ENCODE results near the gene MRTO4. TPM values are rescaled to one million over a fixed set of nuclear protein-coding genes. Genes with fewer than 3 reads are reported as not detected.

MRTO4 gene
- total RNA-seq, 1 experiment from 2014 or later, result 90.1 TPM

DNA sequence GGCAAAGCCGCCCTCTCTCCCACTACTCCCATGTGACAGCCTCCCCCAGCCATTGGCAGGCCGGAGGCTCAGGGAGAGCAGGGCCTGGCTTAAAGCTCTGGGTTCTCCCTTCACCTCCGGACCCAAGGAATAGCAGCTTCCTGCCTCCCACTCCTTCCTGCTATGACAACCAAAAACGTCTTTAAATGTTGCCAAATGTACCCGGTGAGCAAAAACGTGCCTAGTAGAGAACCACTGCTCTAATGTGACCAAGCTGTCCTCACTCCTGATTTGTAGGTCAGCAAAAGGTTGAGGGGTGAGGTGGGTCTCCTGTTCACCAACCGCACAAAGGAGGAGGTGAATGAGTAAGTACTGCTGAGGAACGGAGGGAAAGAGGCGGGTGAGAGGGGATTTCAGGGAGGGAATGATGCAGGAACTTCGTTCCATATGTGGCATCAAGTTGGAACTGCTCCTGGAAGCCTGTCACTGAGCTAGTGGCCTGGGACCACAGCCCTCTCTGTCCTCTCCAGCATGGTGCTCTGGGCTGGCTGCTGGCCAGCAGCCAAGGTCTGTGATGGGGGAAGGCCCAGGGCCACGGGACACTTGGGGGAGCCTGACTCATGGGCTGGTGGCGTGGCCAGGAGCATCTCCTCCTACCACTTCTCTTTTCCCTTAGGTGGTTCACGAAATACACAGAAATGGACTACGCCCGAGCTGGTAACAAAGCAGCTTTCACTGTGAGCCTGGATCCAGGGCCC, 5.7 kb downstream of the MRTO4 start:
- intact Hi-C loops (cut with micrococcal nuclease; ENCODE audit: unreplicated experiment) (no loop called here), in situ Hi-C loops (cut with HindIII; ENCODE audit: low pct_unique_long_range_greater_than_20kb, low sequenced_read_pairs) (no loop called here)
- no peak for DNase-seq (ENCODE audit: low read depth, low spot score)
- no TSS peak for BruUV-seq (replicated peaks)
- peaks cover 12% of the 10 kb centered on the region; the same call in 1 of the 2 replicates for H3K36me3 ChIP-seq (ENCODE audit: control insufficient read depth, insufficient read depth, low read length)
- TF ChIP-seq TCF7L2 (IDR thresholded peaks at IDR 0.05; ENCODE audit: low read depth, low read length) (no peak), SIN3A (IDR thresholded peaks at IDR 0.05; ENCODE audit: borderline replicate concordance, insufficient read depth, low read depth, low read length) (no peak), POLR2AphosphoS5 (IDR thresholded peaks at IDR 0.05; ENCODE audit: low read depth, low read length) (no peak)
- TF ChIP-seq, protein P1, sequence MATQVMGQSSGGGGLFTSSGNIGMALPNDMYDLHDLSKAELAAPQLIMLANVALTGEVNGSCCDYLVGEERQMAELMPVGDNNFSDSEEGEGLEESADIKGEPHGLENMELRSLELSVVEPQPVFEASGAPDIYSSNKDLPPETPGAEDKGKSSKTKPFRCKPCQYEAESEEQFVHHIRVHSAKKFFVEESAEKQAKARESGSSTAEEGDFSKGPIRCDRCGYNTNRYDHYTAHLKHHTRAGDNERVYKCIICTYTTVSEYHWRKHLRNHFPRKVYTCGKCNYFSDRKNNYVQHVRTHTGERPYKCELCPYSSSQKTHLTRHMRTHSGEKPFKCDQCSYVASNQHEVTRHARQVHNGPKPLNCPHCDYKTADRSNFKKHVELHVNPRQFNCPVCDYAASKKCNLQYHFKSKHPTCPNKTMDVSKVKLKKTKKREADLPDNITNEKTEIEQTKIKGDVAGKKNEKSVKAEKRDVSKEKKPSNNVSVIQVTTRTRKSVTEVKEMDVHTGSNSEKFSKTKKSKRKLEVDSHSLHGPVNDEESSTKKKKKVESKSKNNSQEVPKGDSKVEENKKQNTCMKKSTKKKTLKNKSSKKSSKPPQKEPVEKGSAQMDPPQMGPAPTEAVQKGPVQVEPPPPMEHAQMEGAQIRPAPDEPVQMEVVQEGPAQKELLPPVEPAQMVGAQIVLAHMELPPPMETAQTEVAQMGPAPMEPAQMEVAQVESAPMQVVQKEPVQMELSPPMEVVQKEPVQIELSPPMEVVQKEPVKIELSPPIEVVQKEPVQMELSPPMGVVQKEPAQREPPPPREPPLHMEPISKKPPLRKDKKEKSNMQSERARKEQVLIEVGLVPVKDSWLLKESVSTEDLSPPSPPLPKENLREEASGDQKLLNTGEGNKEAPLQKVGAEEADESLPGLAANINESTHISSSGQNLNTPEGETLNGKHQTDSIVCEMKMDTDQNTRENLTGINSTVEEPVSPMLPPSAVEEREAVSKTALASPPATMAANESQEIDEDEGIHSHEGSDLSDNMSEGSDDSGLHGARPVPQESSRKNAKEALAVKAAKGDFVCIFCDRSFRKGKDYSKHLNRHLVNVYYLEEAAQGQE (IDR thresholded peaks at IDR 0.05; ENCODE audit: insufficient read depth in 1 of 2, low read depth in 2 of 2, low read length in 1 of 2), result no peak
- TF ChIP-seq, protein P2, sequence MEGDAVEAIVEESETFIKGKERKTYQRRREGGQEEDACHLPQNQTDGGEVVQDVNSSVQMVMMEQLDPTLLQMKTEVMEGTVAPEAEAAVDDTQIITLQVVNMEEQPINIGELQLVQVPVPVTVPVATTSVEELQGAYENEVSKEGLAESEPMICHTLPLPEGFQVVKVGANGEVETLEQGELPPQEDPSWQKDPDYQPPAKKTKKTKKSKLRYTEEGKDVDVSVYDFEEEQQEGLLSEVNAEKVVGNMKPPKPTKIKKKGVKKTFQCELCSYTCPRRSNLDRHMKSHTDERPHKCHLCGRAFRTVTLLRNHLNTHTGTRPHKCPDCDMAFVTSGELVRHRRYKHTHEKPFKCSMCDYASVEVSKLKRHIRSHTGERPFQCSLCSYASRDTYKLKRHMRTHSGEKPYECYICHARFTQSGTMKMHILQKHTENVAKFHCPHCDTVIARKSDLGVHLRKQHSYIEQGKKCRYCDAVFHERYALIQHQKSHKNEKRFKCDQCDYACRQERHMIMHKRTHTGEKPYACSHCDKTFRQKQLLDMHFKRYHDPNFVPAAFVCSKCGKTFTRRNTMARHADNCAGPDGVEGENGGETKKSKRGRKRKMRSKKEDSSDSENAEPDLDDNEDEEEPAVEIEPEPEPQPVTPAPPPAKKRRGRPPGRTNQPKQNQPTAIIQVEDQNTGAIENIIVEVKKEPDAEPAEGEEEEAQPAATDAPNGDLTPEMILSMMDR (IDR thresholded peaks at IDR 0.05), result no peak
- H3K27ac ChIP-seq (ENCODE audit: low read length), result no peak overlapping the region
- CTCF ChIA-PET, result no interaction called here
- no peak for ATAC-seq
- POLR2A ChIA-PET, result no interaction called here
- no peak overlapping the region for H3K4me3 ChIP-seq (ENCODE audit: low read depth in 2 of 2, low read length in 2 of 2)
- H3K4me1 ChIP-seq (ENCODE audit: control insufficient read depth, insufficient read depth, low read length), result peaks cover 15% of the 10 kb centered on the region
- no peaks in the 10 kb centered on the region for H3K9me3 ChIP-seq (ENCODE audit: control insufficient read depth, insufficient read depth, low read depth, low read length)
- H3K27me3 ChIP-seq (ENCODE audit: control insufficient read depth, insufficient read depth, low read length), result no peaks in the 10 kb centered on the region

DNA sequence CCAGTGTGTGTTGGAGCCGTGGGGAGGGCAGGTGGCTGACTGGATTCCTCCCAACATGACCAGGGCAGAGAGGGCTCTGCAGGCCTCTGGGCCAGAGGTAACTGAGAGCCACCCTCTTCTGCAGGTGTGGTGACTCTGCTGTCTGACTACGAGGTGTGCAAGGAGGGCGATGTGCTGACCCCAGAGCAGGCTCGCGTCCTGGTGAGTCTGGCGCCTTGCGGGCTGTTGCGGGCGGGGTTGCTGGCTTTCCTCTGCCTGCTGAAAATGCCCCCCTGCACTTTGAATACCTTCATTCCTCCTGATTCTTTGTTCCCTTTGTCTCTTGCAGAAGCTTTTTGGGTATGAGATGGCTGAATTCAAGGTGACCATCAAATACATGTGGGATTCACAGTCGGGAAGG, 6.7 kb downstream of the MRTO4 start:
- in situ Hi-C loops (cut with HindIII; ENCODE audit: low pct_unique_long_range_greater_than_20kb, low sequenced_read_pairs) (no loop called here), intact Hi-C loops (cut with micrococcal nuclease; ENCODE audit: unreplicated experiment) (no loop called here)
- peaks cover 12% of the 10 kb centered on the region; the same call in 1 of the 2 replicates for H3K36me3 ChIP-seq (ENCODE audit: control insufficient read depth, insufficient read depth, low read length)
- H3K9me3 ChIP-seq (ENCODE audit: control insufficient read depth, insufficient read depth, low read depth, low read length), result no peaks in the 10 kb centered on the region
- BruUV-seq (replicated peaks), result no TSS peak
- POLR2A ChIA-PET, result no interaction called here
- no peak for ATAC-seq
- peaks cover 8% of the 10 kb centered on the region for H3K4me1 ChIP-seq (ENCODE audit: control insufficient read depth, insufficient read depth, low read length)
- CTCF ChIA-PET, result no interaction called here
- no peak for DNase-seq (ENCODE audit: low read depth, low spot score)
- no peak overlapping the region for H3K27ac ChIP-seq (ENCODE audit: low read length)
- H3K27me3 ChIP-seq (ENCODE audit: control insufficient read depth, insufficient read depth, low read length), result no peaks in the 10 kb centered on the region
- no peak overlapping the region for H3K4me3 ChIP-seq (ENCODE audit: low read depth in 2 of 2, low read length in 2 of 2)
- TF ChIP-seq TCF7L2 (IDR thresholded peaks at IDR 0.05; ENCODE audit: low read depth, low read length) (no peak), SIN3A (IDR thresholded peaks at IDR 0.05; ENCODE audit: borderline replicate concordance, insufficient read depth, low read depth, low read length) (no peak)
